Measurements from ENCODE around the gene CCSER1.

- TF ChIP-seq CTCF (IDR thresholded peaks at IDR 0.05): no peak
- no peak for TF ChIP-seq POLR2A (IDR thresholded peaks at IDR 0.05)
- no peak for TF ChIP-seq EP300 (IDR thresholded peaks at IDR 0.05; ENCODE audit: low read depth)
- no peak for TF ChIP-seq POLR2AphosphoS5 (IDR thresholded peaks at IDR 0.05)
Measured at GRCh38 chr4:90495211-90495610, 368.0 kb downstream of the CCSER1 start.
